GM12878 (cell line): ENCODE results near the gene ADCY2. TPM values are rescaled to one million over a fixed set of nuclear protein-coding genes. Genes with fewer than 3 reads are reported as not detected.

Experiments
- ATAC-seq: fragments of 200-7000 bp; cut with Tn5 transposase; 3 replicates; pipeline ENCODE4 v1.9.1; 2020; ENCODE audit warnings: mild to moderate bottlenecking, moderate library complexity
- BruUV-seq: library from RNA; stranded (reverse); fragments of 400-500 nt; replicated peaks from 2 replicates; lab custom pipeline; 2021; lab: Mats Ljungman, UMichigan
- CTCF ChIA-PET: fragments of 300-600 bp; sonication (Branson Sonifier 250); formaldehyde crosslinking; extraction: SDS; loops from one replicate; lab custom pipeline; 2021; ENCODE audit warnings: inconsistent platforms; lab: Yijun Ruan, JAX
- POLR2A ChIA-PET: fragments of 350-600 bp; formaldehyde crosslinking; extraction: SDS; loops from one replicate; lab custom pipeline; 2021; ENCODE audit warnings: inconsistent platforms; lab: Charles Lee
- RAD21 ChIA-PET: fragments of 300-600 bp; sonication (Branson Sonifier 250); formaldehyde crosslinking; loops from one replicate; lab custom pipeline; 2023; ENCODE audit warnings: antibody characterized with exemption; ENCODE audit not compliant: unreplicated experiment; lab: Charles Lee
- SMC1A ChIA-PET: fragments of 300-600 bp; sonication (Branson Sonifier 250); formaldehyde crosslinking; loops from one replicate; lab custom pipeline; 2023; ENCODE audit not compliant: unreplicated experiment, uncharacterized antibody; lab: Charles Lee
- DNase-seq: peaks from one replicate; pipeline ENCODE4 v3.0.0-alpha.2; 2011; ENCODE audit warnings: low read depth, low spot score
- FAIRE-seq: peaks from 3 replicates; lab custom pipeline; 2011; peaks lifted over from hg19 to GRCh38; lab: Jason Lieb, UNC
- H2AFZ ChIP-seq: 2 replicates; pipeline ENCODE4 v1.6.0; 2011; ENCODE audit warnings: low read depth, low read length, control low read depth; ENCODE audit not compliant: control insufficient read depth
- H3K27ac ChIP-seq: 2 replicates; pipeline ENCODE4 v1.5.1; 2011; ENCODE audit warnings: control low read depth; ENCODE audit not compliant: control insufficient read depth, insufficient read depth
- H3K27me3 ChIP-seq, 2 experiments: replicated peaks in 1 of 2; 2 replicates each; pipeline versions ENCODE4 v1.6.0 to v1.6.1; 2011; ENCODE audit warnings: low read length in 1 of 2; ENCODE audit not compliant: control insufficient read depth in 2 of 2, insufficient read depth in 2 of 2
- H3K36me3 ChIP-seq, 2 experiments: 2 replicates each; pipeline ENCODE4 v1.5.1; 2011; ENCODE audit warnings: low read length in 1 of 2; ENCODE audit not compliant: control insufficient read depth in 2 of 2, insufficient read depth in 2 of 2
- H3K4me1 ChIP-seq: 2 replicates; pipeline ENCODE4 v1.6.1; 2011; ENCODE audit warnings: mild to moderate bottlenecking, low read length, moderate library complexity, mixed read lengths; ENCODE audit not compliant: control insufficient read depth, insufficient read depth
- H3K4me2 ChIP-seq: 2 replicates; pipeline ENCODE4 v1.6.0; 2011; ENCODE audit warnings: control low read depth; ENCODE audit not compliant: control insufficient read depth, insufficient read depth
- H3K4me3 ChIP-seq: fragments of 200-600 bp; sonication (generic); 2 replicates; pipeline ENCODE4 v1.5.1; 2016
- H3K79me2 ChIP-seq: 2 replicates; pipeline ENCODE4 v1.6.0; 2011; ENCODE audit warnings: low read length; ENCODE audit not compliant: control insufficient read depth, insufficient read depth
- H3K9ac ChIP-seq: 2 replicates; pipeline ENCODE4 v1.8.0; 2011; ENCODE audit warnings: low read length, control low read depth, mixed read lengths; ENCODE audit not compliant: control insufficient read depth, insufficient read depth
- H3K9me3 ChIP-seq: replicated peaks from 3 replicates; pipeline ENCODE4 v1.5.1; 2011; ENCODE audit warnings: mild to moderate bottlenecking, low read length; ENCODE audit not compliant: control insufficient read depth, insufficient read depth
- H4K20me1 ChIP-seq: 2 replicates; pipeline ENCODE4 v1.6.0; 2011; ENCODE audit not compliant: control insufficient read depth, insufficient read depth
- BCL11A ChIP-seq: IDR thresholded peaks from 2 replicates; pipeline ENCODE4 v1.6.1; 2011; ENCODE audit warnings: low read depth, low read length
- BCL3 ChIP-seq: IDR thresholded peaks from 2 replicates; pipeline ENCODE4 v1.6.1; 2011; ENCODE audit warnings: borderline replicate concordance, low read depth, mild to moderate bottlenecking, moderate library complexity, low read length; ENCODE audit not compliant: insufficient read depth, poor library complexity, severe bottlenecking
- CBX3 ChIP-seq: fragments of 200-600 bp; sonication (generic); IDR thresholded peaks from 2 replicates; pipeline ENCODE4 v1.6.1; 2016; ENCODE audit warnings: low read depth, borderline replicate concordance
- ETV6 ChIP-seq, 2 experiments: fragments of 450-650 bp in 1 of 2; IDR thresholded peaks in 1 of 2; conservative IDR thresholded peaks in 1 of 2; 2 replicates each; pipeline ENCODE4 v1.6.1; 2014; ENCODE audit warnings: antibody characterized with exemption in 1 of 2, borderline replicate concordance in 1 of 2, low read depth in 1 of 2, mild to moderate bottlenecking in 1 of 2, moderate library complexity in 1 of 2
- IRF5 ChIP-seq: fragments of 450-650 bp; IDR thresholded peaks from 2 replicates; pipeline ENCODE4 v1.6.1; 2017; ENCODE audit warnings: borderline replicate concordance
- MAX ChIP-seq: IDR thresholded peaks from 2 replicates; pipeline ENCODE4 v1.6.1; 2012; ENCODE audit warnings: low read depth, low read length, improper control_type of control experiment
- NFYA ChIP-seq: IDR thresholded peaks from 2 replicates; pipeline ENCODE4 v1.6.1; 2011; ENCODE audit warnings: low read depth, mild to moderate bottlenecking, low read length, improper control_type of control experiment, borderline replicate concordance
- POLR2AphosphoS5 ChIP-seq: IDR thresholded peaks from 2 replicates; pipeline ENCODE4 v1.6.1; 2011; ENCODE audit warnings: mild to moderate bottlenecking, low read length, inconsistent platforms
- SMC3 ChIP-seq: IDR thresholded peaks from 2 replicates; pipeline ENCODE4 v1.6.1; 2011; ENCODE audit warnings: low read length, improper control_type of control experiment, borderline replicate concordance
- SREBF1 ChIP-seq: IDR thresholded peaks from 2 replicates; pipeline ENCODE4 v1.6.1; 2012; ENCODE audit warnings: mild to moderate bottlenecking, low read length
- SUZ12 ChIP-seq: fragments of 200-600 bp; sonication (generic); IDR thresholded peaks from one replicate; pipeline ENCODE4 v1.6.1; 2018; ENCODE audit warnings: antibody characterized with exemption, mild to moderate bottlenecking; ENCODE audit not compliant: unreplicated experiment
- TARDBP ChIP-seq: IDR thresholded peaks from 2 replicates; pipeline ENCODE4 v1.6.1; 2016; ENCODE audit warnings: borderline replicate concordance
- ZNF207 ChIP-seq: fragments of 450-650 bp; IDR thresholded peaks from 2 replicates; pipeline ENCODE4 v1.6.1; 2014; ENCODE audit warnings: antibody characterized with exemption, mild to moderate bottlenecking, borderline replicate concordance
- WGBS: methylation state at CpG from one replicate; pipeline ENCODE4 v1.1.6; 2016; ENCODE audit warnings: low lambda C conversion rate; ENCODE audit not compliant: insufficient replicate concordance, insufficient coverage; ENCODE audit errors: missing lambda C conversion rate; 5-methylcytosine and 5-hydroxymethylcytosine counted together
- in situ Hi-C: fragments of 300-500 bp; cut with MboI; formaldehyde crosslinking; loops from 9 replicates; pipeline ENCODE4 v1.14.3; 2018; ENCODE audit warnings: mixed read lengths
- intact Hi-C: fragments of 100-400 bp; cut with micrococcal nuclease; formaldehyde crosslinking; loops from one replicate; pipeline ENCODE4 v1.14.2; 2022; ENCODE audit not compliant: unreplicated experiment
- polyA plus RNA-seq, 11 experiments: library from polyadenylated mRNA; depleted of rRNA in 4 of 11; unstranded in 6 of 11; stranded (reverse) in 5 of 11; fragments of >200 nt; fragmentation: Nextera tagmentation in 4 of 11; fragmentation: Illumina TruSeq in 1 of 11; extraction: Ambion mirVana in 4 of 11; extraction: Trizol in 1 of 11; gene quantifications; 1 replicate in 1 of 11; 2 replicates in 10 of 11; pipeline versions ENCODE4 v1.2.1 to v1.2.3, GENCODE V29; 2011 to 2016; ENCODE audit warnings: inconsistent platforms in 2 of 11, missing spikeins in 2 of 11, low read depth in 1 of 11
- total RNA-seq, 4 experiments: library from RNA; depleted of rRNA in 3 of 4; stranded (reverse); fragments of >200 nt in 3 of 4; fragmentation: Illumina TruSeq in 1 of 4; extraction: Trizol in 1 of 4; gene quantifications; 2 replicates each; pipeline versions ENCODE4 v1.2.1 to v1.2.3, GENCODE V29; 2013 to 2021

ADCY2 gene
- total and polyA plus RNA-seq, 10 of the 15 experiments (the other 5 are each of a cell fraction or from before 2014, with no cell fraction given) = 0.07 to 0.26 TPM; not detected in 8

GRCh38 chr5:7415587-7416535 is 19.9 kb downstream of the ADCY2 start:
- H4K20me1 ChIP-seq = no peaks in the 10 kb centered on the region
- no peaks in the 10 kb centered on the region for H3K79me2 ChIP-seq
- intact Hi-C loops = no loop called here
- SMC1A ChIA-PET = no interaction called here
- DNase-seq = no peak
- H2AFZ ChIP-seq = no peak overlapping the region
- TF ChIP-seq TARDBP (no peak), ETV6 (conservative IDR thresholded peaks at IDR 0.05 in 1 of 2, IDR thresholded peaks at IDR 0.05 in 1 of 2; ENCODE audit: borderline replicate concordance in 1 of 2, low read depth in 1 of 2) (no peak), NFYA (no peak), SREBF1 (no peak), MAX (no peak), SMC3 (no peak), ZNF207 (no peak), SUZ12 (no peak), POLR2AphosphoS5 (no peak), IRF5 (no peak), BCL3 (no peak), CBX3 (no peak), BCL11A (no peak)
- TF ChIP-seq, all 136 proteins: peak for 0
- RAD21 ChIA-PET = no interaction called here
- Histone ChIP-seq H3K4me2 (no peak overlapping the region), H3K4me3 (no peak overlapping the region), H3K9ac (no peak overlapping the region), H3K27me3 (no peaks in the 10 kb centered on the region), H3K4me1 (no peaks in the 10 kb centered on the region), H3K27ac (no peak overlapping the region), H3K9me3 (no peaks in the 10 kb centered on the region), H3K36me3 (no peaks in the 10 kb centered on the region)
- FAIRE-seq = no peak
- in situ Hi-C loops = no loop called here
- CTCF ChIA-PET = interaction anchor here (0.6 kb wide), 1 partner anchor 16 kb away, joined by 3 read pairs; no protein-coding TSS in a partner anchor
- no TSS peak for BruUV-seq
- POLR2A ChIA-PET = no interaction called here
- no peak for ATAC-seq
- WGBS = 49% methylated on average over 10 of the region's 10 CpGs
